CD4-positive, alpha-beta T cell (primary cell): ENCODE data around the gene PUS7. TPM values are rescaled to one million over a fixed set of nuclear protein-coding genes. Genes with fewer than 3 reads are reported as not detected.

Experiments
- ATAC-seq: fragments of 200-7000 bp; cut with Tn5 transposase; one replicate; pipeline ENCODE4 v1.10.0; 2022; ENCODE audit warnings: mild to moderate bottlenecking; ENCODE audit not compliant: poor library complexity
- CTCF ChIA-PET: fragments of 350-600 bp; sonication (Branson Sonifier 250); formaldehyde crosslinking; loops from one replicate; lab custom pipeline; 2021; ENCODE audit warnings: antibody characterized with exemption, inconsistent platforms; lab: Charles Lee
- POLR2A ChIA-PET: fragments of 350-600 bp; sonication (Branson Sonifier 250); formaldehyde crosslinking; loops from one replicate; lab custom pipeline; 2021; ENCODE audit warnings: antibody characterized with exemption, inconsistent platforms; lab: Charles Lee
- DNase-seq, 14 experiments: peaks; one replicate each; pipeline ENCODE4 v3.0.0-alpha.2; 2013 to 2020; ENCODE audit warnings: mixed read lengths in 2 of 14
- H3K27ac ChIP-seq, 2 donors: one replicate each; pipeline versions ENCODE4 v1.5.1 to v1.7.0; 2013; ENCODE audit warnings: low read length in 2 of 2, low read depth in 1 of 2, mild to moderate bottlenecking in 1 of 2
- H3K27me3 ChIP-seq, 2 experiments: 1 replicate in 1 of 2; 2 replicates in 1 of 2; pipeline versions ENCODE4 v1.6.1 to v1.7.0; 2013; ENCODE audit warnings: low read length in 2 of 2, control low read depth in 1 of 2, mild to moderate bottlenecking in 1 of 2, moderate library complexity in 1 of 2; ENCODE audit not compliant: insufficient read depth in 2 of 2, control insufficient read depth in 1 of 2
- H3K36me3 ChIP-seq: one replicate; pipeline ENCODE4 v1.6.1; 2013; ENCODE audit warnings: low read length, control low read depth; ENCODE audit not compliant: insufficient read depth
- H3K4me1 ChIP-seq: one replicate; pipeline ENCODE4 v1.6.1; 2013; ENCODE audit warnings: low read length, control low read depth; ENCODE audit not compliant: insufficient read depth
- H3K4me3 ChIP-seq: one replicate; pipeline ENCODE4 v1.5.1; 2013; ENCODE audit warnings: mild to moderate bottlenecking, low read length, moderate library complexity
- H3K9me3 ChIP-seq, 2 experiments: 1 replicate in 1 of 2; 2 replicates in 1 of 2; pipeline versions ENCODE4 v1.6.1 to v1.7.0; 2013; ENCODE audit warnings: low read length in 2 of 2, mild to moderate bottlenecking in 2 of 2, control low read depth in 1 of 2, moderate library complexity in 1 of 2; ENCODE audit not compliant: control insufficient read depth in 1 of 2, insufficient read depth in 1 of 2
- H3K27ac Mint-ChIP-seq: one replicate; pipeline ENCODE4 v1.8.0; 2020; ENCODE audit warnings: mixed read lengths
- H3K27me3 Mint-ChIP-seq: one replicate; pipeline ENCODE4 v1.8.0; 2021; ENCODE audit warnings: mixed read lengths
- H3K36me3 Mint-ChIP-seq: one replicate; pipeline ENCODE4 v1.8.0; 2021; ENCODE audit warnings: low read depth, mixed read lengths
- H3K4me1 Mint-ChIP-seq: one replicate; pipeline ENCODE4 v1.8.0; 2021; ENCODE audit warnings: low read depth, mixed read lengths
- H3K4me3 Mint-ChIP-seq: one replicate; pipeline ENCODE4 v1.8.0; 2020; ENCODE audit warnings: mild to moderate bottlenecking, mixed read lengths
- H3K9me3 Mint-ChIP-seq: one replicate; pipeline ENCODE4 v1.8.0; 2020; ENCODE audit warnings: mixed read lengths
- CTCF ChIP-seq: fragments of 200-600 bp; IDR thresholded peaks from one replicate; pipeline ENCODE4 v1.8.0; 2022; ENCODE audit warnings: antibody characterized with exemption, mild to moderate bottlenecking
- intact Hi-C, 2 experiments: fragments of 100-400 bp; cut with DNase I in 1 of 2; cut with micrococcal nuclease in 1 of 2; formaldehyde crosslinking; loops; one replicate each; pipeline versions ENCODE4 v1.15.1 to v1.9.0; 2023 to 2025; cut with DNase I, micrococcal nuclease
- total RNA-seq, 174 experiments: library from RNA in 2 of 174; stranded (reverse) in 2 of 174; gene quantifications; one replicate each; pipeline ENCODE4 v1.2.3 and lab custom pipeline; 2021 to 2026

The PUS7 gene
- total RNA-seq, 2 experiments from 2014 or later = 2.7 TPM

GRCh38 chr7:105493196-105493922 is 28.7 kb downstream of the PUS7 start:
- ATAC-seq = no peak
- Histone ChIP-seq H3K4me3 (no peak overlapping the region), H3K9me3 (no peaks in the 10 kb centered on the region), H3K4me1 (no peaks in the 10 kb centered on the region), H3K27ac (no peak overlapping the region), H3K27me3 (no peaks in the 10 kb centered on the region), H3K36me3 (no peaks in the 10 kb centered on the region)
- no peaks in the 10 kb centered on the region for H3K4me1 Mint-ChIP-seq
- H3K27me3 Mint-ChIP-seq = no peaks in the 10 kb centered on the region
- H3K27ac Mint-ChIP-seq = no peak overlapping the region
- POLR2A ChIA-PET = no interaction called here
- H3K9me3 Mint-ChIP-seq = no peaks in the 10 kb centered on the region
- DNase-seq = no peak
- CTCF ChIA-PET = no interaction called here
- no peaks in the 10 kb centered on the region for H3K36me3 Mint-ChIP-seq
- no peak for TF ChIP-seq CTCF
- no peak overlapping the region for H3K4me3 Mint-ChIP-seq
- intact Hi-C loops = no loop called here

DNA sequence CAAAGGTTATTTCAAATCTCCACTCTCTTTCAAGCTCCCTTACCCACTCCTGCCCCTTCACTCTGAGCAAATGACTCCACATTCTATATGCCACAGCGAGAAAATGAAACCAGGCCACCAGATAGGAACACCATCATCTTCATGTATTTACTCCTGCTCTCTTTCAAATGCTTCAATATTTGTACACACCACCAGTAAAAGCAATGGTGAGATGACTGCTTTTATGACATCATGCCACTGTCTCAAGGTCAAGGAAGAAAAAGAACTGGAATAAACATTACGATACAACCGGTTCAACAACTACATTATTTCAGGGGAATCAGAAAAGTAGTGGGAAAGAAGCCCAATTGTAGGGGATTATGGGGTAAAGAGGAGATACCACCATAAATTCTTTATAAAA is 32.7 kb downstream of the PUS7 start:
- intact Hi-C loops = loop anchor here (2.0 to 5.0 kb wide), 4 partner anchors 59 to 607 kb away; no protein-coding TSS in a partner anchor

More for the DNA sequence above, 32.7 kb downstream of the PUS7 start:
- CTCF ChIA-PET = no interaction called here
- Histone ChIP-seq H3K4me3 (no peak overlapping the region), H3K36me3 (no peaks in the 10 kb centered on the region), H3K9me3 (no peaks in the 10 kb centered on the region), H3K27ac (no peak overlapping the region), H3K27me3 (no peaks in the 10 kb centered on the region), H3K4me1 (no peaks in the 10 kb centered on the region)
- ATAC-seq (no peak), DNase-seq (no peak)
- Mint-ChIP-seq H3K27ac (no peak overlapping the region), H3K4me3 (no peak overlapping the region), H3K9me3 (no peaks in the 10 kb centered on the region), H3K27me3 (no peaks in the 10 kb centered on the region), H3K4me1 (peaks cover 4% of the 10 kb centered on the region), H3K36me3 (peaks cover 12% of the 10 kb centered on the region)
- POLR2A ChIA-PET = no interaction called here
- no peak for TF ChIP-seq CTCF
